K562 (cell line): ENCODE results near the gene DCTN2. TPM values are rescaled to one million over a fixed set of nuclear protein-coding genes. Genes with fewer than 3 reads are reported as not detected.

Source experiments
- BCLAF1 ChIP-seq, 2 experiments: fragments of 450-650 bp in 1 of 2; IDR thresholded peaks; 2 replicates each; pipeline ENCODE4 v1.6.1; 2011 to 2017; ENCODE audit warnings: low read depth in 2 of 2, antibody characterized with exemption in 1 of 2, borderline replicate concordance in 1 of 2, low read length in 1 of 2, mild to moderate bottlenecking in 1 of 2, mixed read lengths in 1 of 2; ENCODE audit not compliant: control insufficient read depth in 1 of 2
- DDX20 ChIP-seq: fragments of 450-650 bp; IDR thresholded peaks from 2 replicates; pipeline ENCODE4 v1.6.1; 2016; ENCODE audit warnings: missing genetic modification characterization, low read depth, mild to moderate bottlenecking, missing compliant biosample characterization, moderate library complexity
- DLX4 ChIP-seq: fragments of 250-450 bp; sonication (Bioruptor Pico); IDR thresholded peaks from 2 replicates; pipeline ENCODE4 v1.6.1; 2021; ENCODE audit warnings: mild to moderate bottlenecking
- KLF13 ChIP-seq: fragments of 450-650 bp; IDR thresholded peaks from 2 replicates; pipeline ENCODE4 v1.6.1; 2016; ENCODE audit warnings: missing genetic modification characterization, low read depth, mild to moderate bottlenecking, missing compliant biosample characterization, moderate library complexity, borderline replicate concordance
- NCOA6 ChIP-seq: fragments of 450-650 bp; IDR thresholded peaks from 2 replicates; pipeline ENCODE4 v1.6.1; 2017; ENCODE audit warnings: mild to moderate bottlenecking
- RBM17 ChIP-seq: fragments of 200-400 bp; formaldehyde crosslinking; IDR thresholded peaks from 2 replicates; pipeline ENCODE4 v1.6.1; 2017; ENCODE audit warnings: low read depth, mild to moderate bottlenecking, low read length, borderline replicate concordance
- RFX1 ChIP-seq: fragments of 450-650 bp; IDR thresholded peaks from 2 replicates; pipeline ENCODE4 v1.6.1; 2016; ENCODE audit warnings: mild to moderate bottlenecking, moderate library complexity
- TAL1 ChIP-seq: fragments of 450-650 bp; IDR thresholded peaks from 2 replicates; pipeline ENCODE4 v1.6.1; 2016; ENCODE audit warnings: mild to moderate bottlenecking
- TCF7 ChIP-seq: sonication (generic); IDR thresholded peaks from 2 replicates; pipeline ENCODE4 v1.6.1; 2016; ENCODE audit warnings: antibody characterized with exemption, borderline replicate concordance
- TRIM25 ChIP-seq: fragments of 450-650 bp; IDR thresholded peaks from 2 replicates; pipeline ENCODE4 v1.7.0; 2016; ENCODE audit warnings: borderline replicate concordance
- ZNF695 ChIP-seq: fragments of 450-650 bp; formaldehyde crosslinking; IDR thresholded peaks from 2 replicates; pipeline ENCODE4 v1.4.0; 2020; ENCODE audit warnings: mild to moderate bottlenecking, moderate library complexity
- polyA plus RNA-seq, 8 experiments: library from polyadenylated mRNA; depleted of rRNA in 4 of 8; stranded (reverse) in 5 of 8; unstranded in 3 of 8; fragments of >200 nt; fragmentation: Nextera tagmentation in 2 of 8; fragmentation: Illumina TruSeq in 1 of 8; extraction: Ambion mirVana in 2 of 8; extraction: Trizol in 1 of 8; gene quantifications; 2 replicates each; pipeline versions ENCODE4 v1.2.1 to v1.2.3, GENCODE V29; 2011 to 2014; ENCODE audit warnings: inconsistent platforms in 1 of 8, missing spikeins in 1 of 8
- total RNA-seq, 7 experiments: library from RNA; depleted of rRNA in 6 of 7; stranded (reverse); fragments of >200 nt in 6 of 7; fragmentation: Illumina TruSeq in 2 of 7; extraction: Trizol in 2 of 7; gene quantifications; 2 replicates each; pipeline versions ENCODE4 v1.2.1 to v1.2.3, GENCODE V29; 2011 to 2021; ENCODE audit warnings: low replicate concordance in 1 of 7
- TF ChIP-seq, protein P1 (sequence below): fragments of 250-450 bp; sonication (Bioruptor Pico); IDR thresholded peaks from 2 replicates; pipeline ENCODE4 v1.4.0; 2020; ENCODE audit warnings: mild to moderate bottlenecking, moderate library complexity
- TF ChIP-seq, protein P2 (sequence below), 3 experiments: fragments of 200-800 bp in 1 of 3; sonication (Bioruptor generic) in 1 of 3; sonication (generic) in 1 of 3; formaldehyde crosslinking in 1 of 3; IDR thresholded peaks; 2 replicates each; pipeline versions ENCODE4 v1.6.1 to v1.8.0; 2016 to 2022; ENCODE audit warnings: mild to moderate bottlenecking in 2 of 3, missing compliant biosample characterization in 2 of 3, missing genetic modification characterization in 2 of 3, missing genetic modification reagents in 1 of 3

Gene DCTN2
- total and polyA plus RNA-seq, 9 of the 15 experiments (the other 6 are each of a cell fraction or from before 2014, with no cell fraction given) = 43.6 to 270 (median 125) TPM

DNA sequence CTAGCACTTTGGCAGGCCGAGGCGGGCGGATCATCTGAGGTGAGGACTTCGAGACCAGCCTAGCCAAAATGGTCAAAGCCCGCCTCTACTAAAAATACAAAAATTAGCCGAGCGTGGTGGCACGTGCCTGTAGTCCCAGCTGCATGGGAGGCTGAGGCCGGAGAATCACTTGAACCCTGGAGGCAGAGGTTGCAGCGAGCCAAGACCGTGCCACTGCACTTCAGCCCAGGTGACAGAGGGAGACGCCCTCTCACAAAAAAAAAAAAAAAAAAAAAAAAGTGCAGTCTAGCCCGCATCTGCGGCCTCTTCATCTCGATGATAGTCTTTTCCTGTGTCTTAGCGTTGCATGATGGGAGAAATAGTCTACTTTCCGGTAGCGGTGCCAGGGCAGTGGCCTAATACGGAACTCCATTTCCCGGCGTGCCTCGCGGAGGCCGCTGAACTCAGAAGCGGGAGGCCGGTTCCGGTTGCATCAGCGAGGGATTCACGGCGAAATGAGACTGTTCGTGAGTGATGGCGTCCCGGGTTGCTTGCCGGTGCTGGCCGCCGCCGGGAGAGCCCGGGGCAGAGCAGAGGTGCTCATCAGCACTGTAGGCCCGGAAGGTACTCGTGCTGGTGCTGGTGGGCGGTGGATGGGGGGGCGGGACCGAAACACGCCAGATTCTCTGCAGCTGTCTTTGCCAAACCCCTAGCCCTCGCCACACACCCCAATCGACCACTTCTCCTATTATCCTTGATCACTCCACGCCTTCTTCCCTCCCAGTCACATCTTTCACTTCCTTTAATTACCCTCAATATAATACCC lies 59.2 kb downstream of the DCTN2 start, which contains the start of gene MARS1 (continued):
- TF ChIP-seq DLX4 (CRISPR knock-in tag) (no peak), KLF13 (tag) (no peak), RFX1 (no peak), RBM17 (no peak), TRIM25 (no peak), DDX20 (tag) (no peak), ZNF695 (CRISPR knock-in tag) (no peak), TCF7 (no peak), BCLAF1 (IDR thresholded peaks at IDR 0.05; ENCODE audit: borderline replicate concordance in 1 of 2, control insufficient read depth in 1 of 2, low read depth in 2 of 2, low read length in 1 of 2) (no peak; a peak in 1 of 4 replicates), TAL1 (no peak), NCOA6 (no peak)
- TF ChIP-seq, protein P1, sequence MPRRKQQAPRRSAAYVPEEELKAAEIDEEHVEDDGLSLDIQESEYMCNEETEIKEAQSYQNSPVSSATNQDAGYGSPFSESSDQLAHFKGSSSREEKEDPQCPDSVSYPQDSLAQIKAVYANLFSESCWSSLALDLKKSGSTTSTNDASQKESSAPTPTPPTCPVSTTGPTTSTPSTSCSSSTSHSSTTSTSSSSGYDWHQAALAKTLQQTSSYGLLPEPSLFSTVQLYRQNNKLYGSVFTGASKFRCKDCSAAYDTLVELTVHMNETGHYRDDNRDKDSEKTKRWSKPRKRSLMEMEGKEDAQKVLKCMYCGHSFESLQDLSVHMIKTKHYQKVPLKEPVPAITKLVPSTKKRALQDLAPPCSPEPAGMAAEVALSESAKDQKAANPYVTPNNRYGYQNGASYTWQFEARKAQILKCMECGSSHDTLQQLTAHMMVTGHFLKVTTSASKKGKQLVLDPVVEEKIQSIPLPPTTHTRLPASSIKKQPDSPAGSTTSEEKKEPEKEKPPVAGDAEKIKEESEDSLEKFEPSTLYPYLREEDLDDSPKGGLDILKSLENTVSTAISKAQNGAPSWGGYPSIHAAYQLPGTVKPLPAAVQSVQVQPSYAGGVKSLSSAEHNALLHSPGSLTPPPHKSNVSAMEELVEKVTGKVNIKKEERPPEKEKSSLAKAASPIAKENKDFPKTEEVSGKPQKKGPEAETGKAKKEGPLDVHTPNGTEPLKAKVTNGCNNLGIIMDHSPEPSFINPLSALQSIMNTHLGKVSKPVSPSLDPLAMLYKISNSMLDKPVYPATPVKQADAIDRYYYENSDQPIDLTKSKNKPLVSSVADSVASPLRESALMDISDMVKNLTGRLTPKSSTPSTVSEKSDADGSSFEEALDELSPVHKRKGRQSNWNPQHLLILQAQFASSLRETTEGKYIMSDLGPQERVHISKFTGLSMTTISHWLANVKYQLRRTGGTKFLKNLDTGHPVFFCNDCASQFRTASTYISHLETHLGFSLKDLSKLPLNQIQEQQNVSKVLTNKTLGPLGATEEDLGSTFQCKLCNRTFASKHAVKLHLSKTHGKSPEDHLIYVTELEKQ (CRISPR knock-in tag) = no peak
- TF ChIP-seq, protein P2, sequence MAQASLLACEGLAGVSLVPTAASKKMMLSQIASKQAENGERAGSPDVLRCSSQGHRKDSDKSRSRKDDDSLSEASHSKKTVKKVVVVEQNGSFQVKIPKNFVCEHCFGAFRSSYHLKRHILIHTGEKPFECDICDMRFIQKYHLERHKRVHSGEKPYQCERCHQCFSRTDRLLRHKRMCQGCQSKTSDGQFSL (CRISPR knock-in tag; IDR thresholded peaks at IDR 0.05) = peak; percentile 79
- TF ChIP-seq, protein P2 (tag; IDR thresholded peaks at IDR 0.05) = no peak
